DND-41 (cell line): ENCODE data around the gene FKBP8.
"Not testable (repeated sequence)": the region's sequence is repeated elsewhere in the genome, so short reads cannot be mapped to it uniquely, and the experiment has no call there.

Source experiments
- CTCF ChIP-seq: IDR thresholded peaks from 2 replicates; pipeline ENCODE4 v1.5.1; 2012; ENCODE audit warnings: borderline replicate concordance, low read length, moderate library complexity, mild to moderate bottlenecking; ENCODE audit not compliant: poor library complexity, severe bottlenecking; ENCODE audit errors: extremely low read depth
- EZH2 ChIP-seq: IDR thresholded peaks from 3 replicates; pipeline ENCODE4 v1.6.1; 2012; ENCODE audit warnings: borderline replicate concordance, low read depth, mild to moderate bottlenecking, moderate library complexity, low read length, inconsistent platforms; ENCODE audit not compliant: severe bottlenecking

- TF ChIP-seq CTCF, EZH2: not testable (repeated sequence)
These were observed 20.4 kb downstream of the FKBP8 start for GRCh38 chr19:18522862-18523440.
